Gastrocnemius medialis (tissue), 4 donors: ENCODE measurements around the gene IMPG2. TPM values are rescaled to one million over a fixed set of nuclear protein-coding genes. Genes with fewer than 3 reads are reported as not detected.

Source experiments
- ATAC-seq, 2 donors: fragments of 150-250 bp; one replicate each; pipeline ENCODE4 v1.9.1; 2016
- DNase-seq, 2 donors: peaks; one replicate each; pipeline ENCODE4 v3.0.0-alpha.2; 2019
- H3K27ac ChIP-seq, 4 donors: fragments of 200-600 bp; sonication (generic); 1 replicate in 1 of 4; 2 replicates in 3 of 4; pipeline ENCODE4 v1.5.1; 2016 to 2018; ENCODE audit warnings: mild to moderate bottlenecking in 2 of 4, moderate library complexity in 1 of 4
- H3K27me3 ChIP-seq, 3 donors: fragments of 200-600 bp; sonication (generic) in 2 of 3; 1 replicate in 1 of 3; 2 replicates in 2 of 3; pipeline versions ENCODE4 v1.5.1 to v1.6.0; 2016 to 2019; ENCODE audit warnings: mild to moderate bottlenecking in 1 of 3, moderate library complexity in 1 of 3
- H3K36me3 ChIP-seq, 2 donors: fragments of 200-600 bp; sonication (generic) in 1 of 2; one replicate each; pipeline ENCODE4 v1.5.1; 2017 to 2018
- H3K4me1 ChIP-seq, 2 donors: fragments of 200-600 bp; sonication (generic) in 1 of 2; one replicate each; pipeline ENCODE4 v1.5.1; 2016 to 2017; ENCODE audit warnings: mild to moderate bottlenecking in 2 of 2
- H3K4me3 ChIP-seq, 4 donors: fragments of 200-600 bp; sonication (generic) in 3 of 4; 1 replicate in 1 of 4; 2 replicates in 3 of 4; pipeline ENCODE4 v1.5.1; 2016 to 2019; ENCODE audit warnings: mild to moderate bottlenecking in 2 of 4
- H3K9me3 ChIP-seq, 3 donors: fragments of 200-600 bp; sonication (generic) in 2 of 3; 1 replicate in 1 of 3; 2 replicates in 2 of 3; pipeline ENCODE4 v1.5.1; 2016 to 2019
- POLR2A ChIP-seq, 2 donors: fragments of 450-650 bp; IDR thresholded peaks; one replicate each; pipeline ENCODE4 v1.6.1; 2017; ENCODE audit warnings: antibody characterized with exemption in 2 of 2, mild to moderate bottlenecking in 2 of 2, moderate library complexity in 2 of 2
- in situ Hi-C, 4 donors: fragments of 200-750 bp; cut with MboI; loops; one replicate each; pipeline versions ENCODE4 v1.15.0 to v1.8.0; 2017; ENCODE audit warnings: low sequenced_read_pairs in 4 of 4
- intact Hi-C: fragments of 100-400 bp; cut with DNase I; formaldehyde crosslinking; loops from one replicate; pipeline ENCODE4 v1.15.1; 2023; ENCODE audit warnings: low total_unique reads
- total RNA-seq, 4 donors: library from RNA; depleted of rRNA; stranded (reverse); fragments of >200 nt; gene quantifications; one replicate each; pipeline versions ENCODE4 v1.1.0 to v1.2.3, GENCODE V29; 2016
- TF ChIP-seq, protein P1 (sequence below), 5 experiments: fragments of 450-650 bp in 3 of 5; fragments of 200-600 bp in 2 of 5; sonication (generic) in 2 of 5; IDR thresholded peaks in 4 of 5; conservative IDR thresholded peaks in 1 of 5; 1 replicate in 4 of 5; 2 replicates in 1 of 5; pipeline ENCODE4 v1.5.1; 2016 to 2019; ENCODE audit warnings: antibody characterized with exemption in 5 of 5, mild to moderate bottlenecking in 3 of 5, moderate library complexity in 3 of 5

Gene IMPG2
- total RNA-seq, 4 donors from 2014 or later: 0.13 to 0.42 (median 0.36) TPM; not detected in 1

- intact Hi-C loops (no loop called here), in situ Hi-C loops (no loop called here)
- no peak overlapping the region for H3K27ac ChIP-seq
- H3K36me3 ChIP-seq: no peaks in the 10 kb centered on the region
- ATAC-seq: no peak
- no peaks in the 10 kb centered on the region for H3K4me1 ChIP-seq
- no peak for DNase-seq
- TF ChIP-seq, protein P1, sequence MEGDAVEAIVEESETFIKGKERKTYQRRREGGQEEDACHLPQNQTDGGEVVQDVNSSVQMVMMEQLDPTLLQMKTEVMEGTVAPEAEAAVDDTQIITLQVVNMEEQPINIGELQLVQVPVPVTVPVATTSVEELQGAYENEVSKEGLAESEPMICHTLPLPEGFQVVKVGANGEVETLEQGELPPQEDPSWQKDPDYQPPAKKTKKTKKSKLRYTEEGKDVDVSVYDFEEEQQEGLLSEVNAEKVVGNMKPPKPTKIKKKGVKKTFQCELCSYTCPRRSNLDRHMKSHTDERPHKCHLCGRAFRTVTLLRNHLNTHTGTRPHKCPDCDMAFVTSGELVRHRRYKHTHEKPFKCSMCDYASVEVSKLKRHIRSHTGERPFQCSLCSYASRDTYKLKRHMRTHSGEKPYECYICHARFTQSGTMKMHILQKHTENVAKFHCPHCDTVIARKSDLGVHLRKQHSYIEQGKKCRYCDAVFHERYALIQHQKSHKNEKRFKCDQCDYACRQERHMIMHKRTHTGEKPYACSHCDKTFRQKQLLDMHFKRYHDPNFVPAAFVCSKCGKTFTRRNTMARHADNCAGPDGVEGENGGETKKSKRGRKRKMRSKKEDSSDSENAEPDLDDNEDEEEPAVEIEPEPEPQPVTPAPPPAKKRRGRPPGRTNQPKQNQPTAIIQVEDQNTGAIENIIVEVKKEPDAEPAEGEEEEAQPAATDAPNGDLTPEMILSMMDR (IDR thresholded peaks at IDR 0.05 in 4 of 5, conservative IDR thresholded peaks at IDR 0.05 in 1 of 5): no peak
- TF ChIP-seq POLR2A (IDR thresholded peaks at IDR 0.05): no peak
- no peaks in the 10 kb centered on the region for H3K9me3 ChIP-seq
- H3K4me3 ChIP-seq: no peak overlapping the region
- H3K27me3 ChIP-seq: no peaks in the 10 kb centered on the region
Observed at GRCh38 chr3:101266071-101266470, 54.3 kb downstream of the IMPG2 start.

DNA sequence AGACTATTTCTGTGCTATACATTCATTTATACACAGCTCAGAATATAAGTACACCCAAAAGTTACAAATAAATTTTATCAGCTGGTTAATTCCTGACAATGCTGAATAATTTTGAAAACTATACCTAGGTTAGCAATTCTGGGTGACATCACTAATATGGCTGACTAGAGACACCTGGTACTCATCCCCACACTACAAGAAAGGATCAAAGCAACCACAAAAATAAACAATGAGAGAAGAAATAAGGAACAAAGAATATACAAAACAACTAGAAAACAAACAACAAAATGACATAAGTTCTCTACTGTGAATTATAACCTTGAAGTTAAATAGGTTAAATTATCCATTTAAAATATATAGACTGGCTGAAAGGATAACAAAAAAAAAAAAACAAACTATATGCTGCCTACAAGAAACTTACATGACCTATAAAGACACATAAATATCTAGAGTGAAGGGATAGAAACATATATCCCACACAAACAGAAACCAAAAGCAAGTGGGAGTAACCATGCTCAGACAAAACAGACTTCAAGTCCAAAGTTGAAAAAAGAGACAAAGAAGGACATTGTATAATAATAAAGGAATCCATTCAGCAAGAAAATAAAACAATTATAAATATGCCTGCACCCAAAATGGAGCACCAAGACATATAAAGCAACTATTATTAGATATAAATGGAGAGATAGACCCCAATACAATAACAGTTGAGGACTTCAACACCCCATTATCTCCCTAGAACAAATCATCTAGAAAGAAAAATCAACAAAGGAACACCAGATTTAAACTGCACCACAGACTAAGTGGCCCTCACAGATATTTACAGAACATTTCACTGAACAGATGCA, 57.8 kb downstream of the IMPG2 start:
- in situ Hi-C loops (no loop called here), intact Hi-C loops (no loop called here)
- H3K9me3 ChIP-seq: no peaks in the 10 kb centered on the region
- no peaks in the 10 kb centered on the region for H3K36me3 ChIP-seq
- TF ChIP-seq, protein P1 (IDR thresholded peaks at IDR 0.05 in 4 of 5, conservative IDR thresholded peaks at IDR 0.05 in 1 of 5): no peak
- H3K4me1 ChIP-seq: no peaks in the 10 kb centered on the region
- H3K27ac ChIP-seq: no peak overlapping the region
- H3K4me3 ChIP-seq: no peak overlapping the region
- DNase-seq (no peak), ATAC-seq (no peak)
- no peaks in the 10 kb centered on the region for H3K27me3 ChIP-seq

- intact Hi-C loops: no loop called here
- TF ChIP-seq POLR2A (IDR thresholded peaks at IDR 0.05): no peak
- TF ChIP-seq, protein P1 (IDR thresholded peaks at IDR 0.05 in 4 of 5, conservative IDR thresholded peaks at IDR 0.05 in 1 of 5): no peak
Observed at GRCh38 chr3:101261506-101261905, 58.9 kb downstream of the IMPG2 start.

DNA sequence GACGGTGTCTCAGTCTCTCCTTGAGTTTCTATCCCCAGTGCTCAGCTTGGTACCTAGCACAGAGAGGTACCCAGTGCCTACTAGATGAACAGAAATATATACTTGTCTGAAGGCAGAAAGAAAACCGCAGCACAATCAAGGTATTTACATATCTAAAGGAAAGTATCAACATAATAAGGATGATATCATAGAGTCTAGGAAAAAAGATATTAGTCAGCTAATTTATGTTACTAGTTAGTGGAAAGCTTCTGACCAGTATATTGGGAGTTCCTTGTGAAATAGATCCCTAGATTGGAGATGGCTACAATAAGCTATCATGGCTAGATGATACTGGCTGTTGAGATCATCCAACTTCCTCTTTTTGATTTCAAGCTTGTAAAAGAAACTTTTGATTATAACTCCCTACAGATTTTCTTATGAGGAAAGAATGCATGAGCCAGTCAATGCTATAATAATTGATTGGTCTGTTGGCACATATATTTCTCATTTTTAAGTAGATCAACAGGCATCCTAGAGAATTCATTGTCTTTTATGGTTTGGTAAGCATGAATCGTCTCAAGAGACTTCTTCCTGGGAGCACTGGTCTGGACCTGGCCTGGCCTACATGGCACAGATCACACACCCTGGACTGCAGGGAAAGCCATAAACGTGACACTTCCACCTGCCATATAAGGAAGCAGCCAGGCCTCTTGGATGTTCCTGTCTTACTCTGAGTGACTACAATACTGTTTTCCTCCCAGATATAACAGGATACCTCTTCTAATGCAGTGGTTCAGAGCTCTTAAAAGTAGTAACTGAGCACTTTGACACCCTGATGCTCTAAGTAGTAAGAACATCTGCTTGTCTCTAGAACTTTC, 60.7 kb downstream of the IMPG2 start:
- H3K36me3 ChIP-seq: no peaks in the 10 kb centered on the region
- intact Hi-C loops (no loop called here), in situ Hi-C loops (no loop called here)
- DNase-seq: no peak
- TF ChIP-seq POLR2A (IDR thresholded peaks at IDR 0.05): no peak
- TF ChIP-seq, protein P1 (IDR thresholded peaks at IDR 0.05 in 4 of 5, conservative IDR thresholded peaks at IDR 0.05 in 1 of 5): no peak
- no peaks in the 10 kb centered on the region for H3K4me1 ChIP-seq
- no peak overlapping the region for H3K27ac ChIP-seq
- no peak for ATAC-seq
- no peaks in the 10 kb centered on the region for H3K27me3 ChIP-seq
- no peaks in the 10 kb centered on the region for H3K9me3 ChIP-seq
- no peak overlapping the region for H3K4me3 ChIP-seq

More at GRCh38 chr3:101261506-101261905, 58.9 kb downstream of the IMPG2 start:
- Histone ChIP-seq H3K4me3 (no peak overlapping the region), H3K27me3 (no peaks in the 10 kb centered on the region), H3K27ac (no peak overlapping the region), H3K9me3 (no peaks in the 10 kb centered on the region), H3K36me3 (no peaks in the 10 kb centered on the region), H3K4me1 (no peaks in the 10 kb centered on the region)
- in situ Hi-C loops: no loop called here
- DNase-seq: no peak
- no peak for ATAC-seq
